Pancreas (tissue), 10 donors: ENCODE measurements around the gene APOBEC3B. TPM values are rescaled to one million over a fixed set of nuclear protein-coding genes. Genes with fewer than 3 reads are reported as not detected.

ENCODE experiments used
- ATAC-seq, 4 donors: fragments of 200-7000 bp; cut with Tn5 transposase; one replicate each; pipeline versions ENCODE4 v1.8.0 to v1.9.1; 2020; ENCODE audit warnings: mild to moderate bottlenecking in 4 of 4, moderate library complexity in 4 of 4
- DNase-seq, 6 donors: peaks; one replicate each; pipeline ENCODE4 v3.0.0-alpha.2; 2020
- FAIRE-seq: peaks from 2 replicates; lab custom pipeline; 2012; peaks lifted over from hg19 to GRCh38; lab: Jason Lieb, UNC
- H3K27ac ChIP-seq, 4 donors: fragments of 200-600 bp; sonication (generic); 1 replicate in 3 of 4; 2 replicates in 1 of 4; pipeline versions ENCODE4 v1.5.0 to v1.8.0; 2020
- H3K27me3 ChIP-seq, 4 donors: fragments of 200-600 bp; one replicate each; pipeline ENCODE4 v1.8.0; 2021
- H3K36me3 ChIP-seq, 3 donors: fragments of 200-600 bp; sonication (generic) in 1 of 3; one replicate each; pipeline versions ENCODE4 v1.5.0 to v1.8.0; 2020 to 2021
- H3K4me1 ChIP-seq, 3 donors: fragments of 200-600 bp; one replicate each; pipeline ENCODE4 v1.8.0; 2021
- H3K4me3 ChIP-seq, 4 donors: fragments of 200-600 bp; sonication (generic) in 2 of 4; one replicate each; pipeline versions ENCODE4 v1.5.0 to v1.8.0; 2020 to 2021
- H3K9me3 ChIP-seq, 4 donors: fragments of 200-600 bp; one replicate each; pipeline ENCODE4 v1.8.0; 2021
- WGBS, 2 donors: extraction: QIAGEN DNeasy Blood & Tissue Kit; methylation state at CpG; one replicate each; pipeline ENCODE4 v1.1.7; 2013; 5-methylcytosine and 5-hydroxymethylcytosine counted together
- intact Hi-C, 3 donors: fragments of 100-400 bp; cut with DNase I; formaldehyde crosslinking; loops; one replicate each; pipeline versions ENCODE4 v1.11.1 to v1.14.2; 2022
- polyA plus RNA-seq, 2 donors: library from polyadenylated mRNA; stranded (reverse); fragments of 200-250 nt; gene quantifications; one replicate each; pipeline ENCODE4 v1.2.3, GENCODE V29; 2013
- total RNA-seq, 6 donors: library from RNA; stranded (reverse); fragmentation: NEBNext Ultra II Directional in 4 of 6; extraction: Animal tissue kit (Norgen Biotek cat#: 25700) in 4 of 6; gene quantifications; one replicate each; pipeline versions ENCODE4 v1.2.1 to v1.2.4, GENCODE V29; 2021 to 2023
- TF ChIP-seq, protein P1 (sequence below), 4 donors: fragments of 200-600 bp; sonication (generic) in 3 of 4; IDR thresholded peaks; one replicate each; pipeline versions ENCODE4 v1.5.0 to v1.8.0; 2021; ENCODE audit warnings: antibody characterized with exemption in 4 of 4
- donor health status: healthy with polysubstance abuse.
- donor health status: DM: no; HTN: no; CAD: no; lungs with moderate emphysema.
- donor health status: DM: no; HTN: no; CAD: no.
- donor health status: control.
- donor health status: control.
- donor health status: Bipolar disorder and iron deficiency.
- donor health status: DM: yes; HTN: yes; CAD: no.
- donor health status: DM: no; HTN: no; CAD: no.
- donor health status: DM: no; HTN: no; CAD: no.
- donor health status: DM: yes; HTN: yes; CAD: no.

The APOBEC3B gene
- total and polyA plus RNA-seq, 8 donors: 0.60 to 10.2 (median 3.0) TPM

DNA sequence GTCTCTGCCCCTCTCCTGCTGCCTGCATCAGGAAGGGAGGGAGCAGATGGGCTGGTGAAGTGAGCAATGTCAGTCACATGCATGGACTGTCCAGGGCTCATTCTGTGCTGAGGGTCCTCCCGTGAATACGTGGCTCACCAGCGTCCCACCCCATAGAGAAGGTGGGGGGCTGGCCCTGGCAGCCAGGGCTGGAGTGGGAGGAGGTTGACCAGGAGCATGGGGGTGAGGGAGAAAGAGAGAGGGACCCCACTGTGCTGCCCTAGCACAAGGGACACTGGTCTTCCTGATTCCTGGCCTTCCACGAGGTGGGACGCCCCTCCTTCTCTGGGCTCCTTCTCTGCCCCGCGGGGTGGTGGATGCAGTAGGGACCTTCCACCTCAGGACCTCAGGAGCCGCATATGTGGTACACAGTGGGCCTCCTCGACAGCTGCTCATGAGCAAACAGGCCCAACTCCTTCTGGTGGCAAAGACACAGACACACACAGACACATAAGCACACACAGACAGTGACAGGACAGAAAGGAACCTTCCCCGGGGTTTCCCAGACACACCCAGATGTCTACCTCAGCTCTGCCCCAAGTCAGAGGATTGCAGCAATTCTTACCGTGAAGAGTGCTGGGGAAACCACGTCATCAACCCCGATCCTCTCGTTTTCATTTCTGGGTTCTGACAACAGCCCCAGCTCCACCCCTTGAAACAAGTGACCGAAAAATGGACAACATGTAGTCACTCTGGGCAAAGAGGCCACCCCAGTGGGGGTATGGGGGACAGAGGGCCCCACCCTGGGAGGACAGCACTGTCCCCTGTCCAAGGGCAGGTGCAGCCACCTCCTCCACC lies 28.4 kb upstream of the APOBEC3B start:
- H3K36me3 ChIP-seq: no peaks in the 10 kb centered on the region
- WGBS, 2 donors: 84 to 88% methylated on average over 15 of the region's 15 CpGs
- H3K27me3 ChIP-seq: no peaks in the 10 kb centered on the region
- peaks cover 6 to 9% (median 7%) of the 10 kb centered on the region in 3 donors for H3K4me1 ChIP-seq
- H3K4me3 ChIP-seq: no peak overlapping the region
- intact Hi-C loops: no loop called here
- ATAC-seq (peak in 2 of 4 donors; percentile 26 to 30), FAIRE-seq (no peak), DNase-seq (no peak)
- TF ChIP-seq, protein P1, sequence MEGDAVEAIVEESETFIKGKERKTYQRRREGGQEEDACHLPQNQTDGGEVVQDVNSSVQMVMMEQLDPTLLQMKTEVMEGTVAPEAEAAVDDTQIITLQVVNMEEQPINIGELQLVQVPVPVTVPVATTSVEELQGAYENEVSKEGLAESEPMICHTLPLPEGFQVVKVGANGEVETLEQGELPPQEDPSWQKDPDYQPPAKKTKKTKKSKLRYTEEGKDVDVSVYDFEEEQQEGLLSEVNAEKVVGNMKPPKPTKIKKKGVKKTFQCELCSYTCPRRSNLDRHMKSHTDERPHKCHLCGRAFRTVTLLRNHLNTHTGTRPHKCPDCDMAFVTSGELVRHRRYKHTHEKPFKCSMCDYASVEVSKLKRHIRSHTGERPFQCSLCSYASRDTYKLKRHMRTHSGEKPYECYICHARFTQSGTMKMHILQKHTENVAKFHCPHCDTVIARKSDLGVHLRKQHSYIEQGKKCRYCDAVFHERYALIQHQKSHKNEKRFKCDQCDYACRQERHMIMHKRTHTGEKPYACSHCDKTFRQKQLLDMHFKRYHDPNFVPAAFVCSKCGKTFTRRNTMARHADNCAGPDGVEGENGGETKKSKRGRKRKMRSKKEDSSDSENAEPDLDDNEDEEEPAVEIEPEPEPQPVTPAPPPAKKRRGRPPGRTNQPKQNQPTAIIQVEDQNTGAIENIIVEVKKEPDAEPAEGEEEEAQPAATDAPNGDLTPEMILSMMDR (IDR thresholded peaks at IDR 0.05): no peak
- H3K9me3 ChIP-seq: no peaks in the 10 kb centered on the region
- H3K27ac ChIP-seq: no peak overlapping the region

DNA sequence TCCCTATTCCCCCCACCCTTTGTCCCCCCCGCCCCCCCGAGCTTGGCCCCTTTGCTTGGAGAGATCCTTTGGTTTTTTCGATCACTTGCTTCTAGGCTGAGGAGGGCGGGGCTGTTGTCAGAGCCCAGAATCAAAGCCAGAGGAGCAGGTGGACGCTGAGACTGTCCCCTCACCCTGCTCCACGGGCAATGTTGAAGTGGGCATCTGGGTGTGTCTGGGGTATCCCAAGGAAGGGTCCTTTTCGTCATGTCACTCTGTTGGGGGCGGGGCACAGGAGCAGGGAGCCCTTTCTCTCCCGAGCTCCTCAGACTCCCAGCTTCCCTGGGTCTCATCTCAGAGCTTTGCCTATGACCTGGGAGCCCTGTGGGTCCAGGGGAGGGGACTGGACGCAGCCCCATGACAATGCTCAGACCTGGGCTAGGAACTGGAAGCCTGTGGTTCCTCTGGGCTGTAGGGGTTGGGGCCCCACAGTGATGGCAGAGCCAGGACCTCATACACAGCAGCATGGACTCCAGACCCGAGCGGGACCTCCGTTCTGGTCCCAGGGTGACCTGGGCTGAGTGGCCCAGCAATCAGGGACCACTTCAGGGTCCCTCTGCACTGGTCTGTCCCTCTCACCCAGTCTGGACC lies 27.6 kb upstream of the APOBEC3B start:
- Histone ChIP-seq H3K36me3 (no peaks in the 10 kb centered on the region), H3K27ac (no peak overlapping the region), H3K4me1 (peaks cover 6 to 9% (median 7%) of the 10 kb centered on the region in 3 donors), H3K27me3 (no peaks in the 10 kb centered on the region), H3K4me3 (no peak overlapping the region), H3K9me3 (no peaks in the 10 kb centered on the region)
- DNase-seq (no peak), FAIRE-seq (no peak), ATAC-seq (no peak)
- WGBS, 2 donors: 76 to 83% methylated on average over 13 of the region's 13 CpGs
- intact Hi-C loops: no loop called here
- TF ChIP-seq, protein P1 (IDR thresholded peaks at IDR 0.05): no peak

DNA sequence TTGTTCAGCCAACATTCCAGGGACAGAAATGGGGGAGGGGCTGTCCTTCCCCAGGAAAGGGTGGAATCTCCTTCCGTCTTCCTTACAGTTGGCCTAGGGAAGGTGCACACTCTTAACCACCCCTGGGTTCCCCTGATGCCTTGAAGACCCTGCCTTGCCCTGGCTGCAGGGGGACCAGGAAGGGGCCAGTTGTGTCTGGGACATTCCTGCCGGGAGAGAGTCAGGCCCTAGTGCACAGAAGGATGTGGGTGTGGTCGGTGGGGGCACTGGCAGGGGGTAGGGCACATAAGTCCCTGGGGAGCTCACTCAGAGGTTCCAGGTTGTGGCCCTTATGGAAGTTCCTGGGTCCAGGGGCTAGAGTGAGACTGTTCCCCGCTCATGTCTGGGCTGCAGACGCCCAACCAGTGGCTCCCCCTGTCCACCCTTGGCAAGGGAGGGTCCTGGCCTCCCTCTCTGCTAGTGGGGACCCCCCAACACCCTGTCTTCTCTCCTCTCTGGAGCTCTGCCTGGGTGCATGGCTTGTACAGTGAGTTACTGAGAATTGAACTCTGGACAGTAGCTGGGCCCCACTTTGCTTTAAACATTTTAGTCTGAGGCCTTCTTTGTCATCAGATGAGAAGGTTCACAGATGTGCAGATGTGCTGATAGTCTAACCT lies 26.8 kb upstream of the APOBEC3B start:
- H3K4me1 ChIP-seq: peaks cover 6 to 9% (median 7%) of the 10 kb centered on the region in 3 donors
- no peak for FAIRE-seq
- DNase-seq: no peak
- no peaks in the 10 kb centered on the region for H3K36me3 ChIP-seq
- H3K27ac ChIP-seq: no peak overlapping the region
- TF ChIP-seq, protein P1 (IDR thresholded peaks at IDR 0.05): no peak
- H3K9me3 ChIP-seq: no peaks in the 10 kb centered on the region
- ATAC-seq: peak in 1 of 4 donors; percentile 17
- 56% methylated on average over 5 of the region's 5 CpGs for WGBS, 2 donors
- H3K27me3 ChIP-seq: no peaks in the 10 kb centered on the region
- intact Hi-C loops: no loop called here
- H3K4me3 ChIP-seq: no peak overlapping the region

DNA sequence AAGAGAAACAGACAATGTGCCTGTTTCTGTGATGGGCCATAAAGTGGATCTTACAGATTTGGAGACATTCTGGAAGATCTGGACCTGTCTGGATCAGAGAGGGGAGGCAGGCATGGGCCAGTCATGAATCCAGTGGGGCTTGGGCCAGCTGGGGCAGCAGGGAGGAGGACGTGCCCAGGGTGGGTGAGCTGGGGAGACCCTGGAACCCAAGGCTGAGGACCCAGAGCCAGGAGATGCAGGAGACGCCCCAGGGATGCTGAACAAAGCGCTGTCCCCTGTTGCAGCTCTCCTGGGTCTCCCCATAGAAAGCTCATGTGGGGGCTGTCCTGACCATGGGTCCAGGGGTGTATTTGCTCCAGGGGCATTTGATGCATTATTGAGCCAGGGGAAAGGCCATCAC lies 26.2 kb upstream of the APOBEC3B start:
- intact Hi-C loops: no loop called here
- no peaks in the 10 kb centered on the region for H3K36me3 ChIP-seq
- no peaks in the 10 kb centered on the region for H3K27me3 ChIP-seq
- H3K4me1 ChIP-seq: peaks cover 6 to 9% (median 7%) of the 10 kb centered on the region in 3 donors
- no peak for ATAC-seq
- no peak for DNase-seq
- TF ChIP-seq, protein P1 (IDR thresholded peaks at IDR 0.05): no peak
- H3K4me3 ChIP-seq: no peak overlapping the region
- no peaks in the 10 kb centered on the region for H3K9me3 ChIP-seq
- WGBS, 2 donors: 95 to 100% methylated on average over 3 of the region's 3 CpGs
- no peak overlapping the region for H3K27ac ChIP-seq
- FAIRE-seq: no peak
